MM.1S (cell line): Measurements from ENCODE around the gene RAB1B.
"Not testable (repeated sequence)": the region's sequence is repeated elsewhere in the genome, so short reads cannot be mapped to it uniquely, and the experiment has no call there.

ENCODE experiments used
- DNase-seq: peaks from one replicate; pipeline ENCODE4 v3.0.0-alpha.2; 2015
- H2AFZ ChIP-seq: fragments of 300-600 bp; sonication (generic); 2 replicates; pipeline ENCODE4 v1.6.0; 2016; ENCODE audit warnings: antibody characterized with exemption, low read length
- H3F3A ChIP-seq: fragments of 300-600 bp; sonication (generic); 2 replicates; pipeline ENCODE4 v1.6.1; 2016; ENCODE audit warnings: mild to moderate bottlenecking, antibody characterized with exemption, low read length, moderate library complexity, mixed read lengths; ENCODE audit not compliant: insufficient read depth
- H3K27ac ChIP-seq: fragments of 300-600 bp; sonication (generic); 2 replicates; pipeline ENCODE4 v1.5.1; 2016; ENCODE audit warnings: mild to moderate bottlenecking, low read length
- H3K27me3 ChIP-seq: fragments of 300-600 bp; sonication (generic); replicated peaks from 2 replicates; pipeline ENCODE4 v1.6.0; 2016; ENCODE audit warnings: low read length; ENCODE audit not compliant: insufficient read depth
- H3K36me3 ChIP-seq: fragments of 300-600 bp; sonication (generic); replicated peaks from 2 replicates; pipeline ENCODE4 v1.6.1; 2016; ENCODE audit warnings: mild to moderate bottlenecking, low read length, mixed read lengths; ENCODE audit not compliant: insufficient read depth
- H3K4me1 ChIP-seq: fragments of 300-600 bp; sonication (generic); 2 replicates; pipeline ENCODE4 v1.6.1; 2016; ENCODE audit warnings: low read length, mixed read lengths
- H3K4me2 ChIP-seq: fragments of 300-600 bp; sonication (generic); 2 replicates; pipeline ENCODE4 v1.6.0; 2016; ENCODE audit warnings: low read depth, low read length
- H3K4me3 ChIP-seq: fragments of 300-600 bp; sonication (generic); 2 replicates; pipeline ENCODE4 v1.5.1; 2016; ENCODE audit warnings: low read length, mixed read lengths
- H3K79me2 ChIP-seq: fragments of 300-600 bp; sonication (generic); 2 replicates; pipeline ENCODE4 v1.6.1; 2016; ENCODE audit warnings: mixed run types, low read length, mixed read lengths
- H3K9ac ChIP-seq: fragments of 300-600 bp; sonication (generic); 2 replicates; pipeline ENCODE4 v1.6.1; 2016; ENCODE audit warnings: low read length, mixed read lengths
- H3K9me2 ChIP-seq: fragments of 300-600 bp; sonication (generic); replicated peaks from 2 replicates; pipeline ENCODE4 v1.6.1; 2016; ENCODE audit warnings: mild to moderate bottlenecking, low read length, mixed read lengths; ENCODE audit not compliant: insufficient read depth
- H3K9me3 ChIP-seq: fragments of 300-600 bp; sonication (generic); replicated peaks from 2 replicates; pipeline ENCODE4 v1.6.1; 2016; ENCODE audit warnings: mild to moderate bottlenecking, low read length, mixed read lengths; ENCODE audit not compliant: insufficient read depth
- H4K20me1 ChIP-seq: fragments of 300-600 bp; sonication (generic); 2 replicates; pipeline ENCODE4 v1.6.1; 2016; ENCODE audit warnings: mild to moderate bottlenecking, low read length, moderate library complexity, mixed read lengths; ENCODE audit not compliant: insufficient read depth
- CTCF ChIP-seq: fragments of 300-600 bp; sonication (generic); IDR thresholded peaks from 2 replicates; pipeline ENCODE4 v1.5.1; 2016; ENCODE audit warnings: antibody characterized with exemption, low read length, mixed read lengths
- EZH2 ChIP-seq: fragments of 300-600 bp; sonication (generic); optimal IDR thresholded peaks from 2 replicates; pipeline ENCODE3; 2017; ENCODE audit warnings: low read depth, mild to moderate bottlenecking, antibody characterized with exemption, low read length, mixed read lengths
- EZH2phosphoT487 ChIP-seq: fragments of 300-600 bp; sonication (generic); IDR thresholded peaks from 2 replicates; pipeline ENCODE4 v1.6.1; 2018; ENCODE audit warnings: antibody characterized with exemption, low read length

Gene RAB1B

DNA sequence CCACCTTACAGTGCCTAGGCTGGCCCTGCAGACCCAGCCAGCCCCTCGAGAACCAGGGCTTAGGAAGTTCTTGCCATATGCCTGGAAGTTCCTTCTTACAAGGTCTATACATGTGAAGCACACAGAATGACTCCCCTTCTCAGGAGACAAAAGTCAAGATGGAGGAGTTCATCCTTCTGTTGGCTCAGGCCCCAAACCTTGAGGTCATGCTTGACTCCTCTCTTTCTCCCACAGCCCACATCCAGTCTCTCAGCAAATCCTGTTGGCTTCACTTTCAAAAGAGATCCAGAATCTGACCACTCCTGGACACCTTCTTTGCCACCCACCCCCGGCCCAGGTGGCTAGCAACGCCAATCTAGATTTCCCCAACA is 50.1 kb downstream of the RAB1B start:
- no peak overlapping the region for H3K9ac ChIP-seq
- no peak overlapping the region for H2AFZ ChIP-seq
- H3K4me3 ChIP-seq = no peak overlapping the region

GRCh38 chr11:66320289-66320688 is 51.9 kb downstream of the RAB1B start:
- H3K4me2 ChIP-seq, H3K9me3 ChIP-seq, H4K20me1 ChIP-seq, H3K4me1 ChIP-seq, H3K9ac ChIP-seq, H3K36me3 ChIP-seq, H3K4me3 ChIP-seq, H3K27ac ChIP-seq, H3K79me2 ChIP-seq, H2AFZ ChIP-seq, H3F3A ChIP-seq, DNase-seq, H3K9me2 ChIP-seq: not testable (repeated sequence)
- H3K27me3 ChIP-seq = peaks cover 57% of the 10 kb centered on the region

More for the DNA sequence above, 50.1 kb downstream of the RAB1B start:
- Histone ChIP-seq H3K9me2 (no peaks in the 10 kb centered on the region), H3K4me2 (no peak overlapping the region), H3K36me3 (no peaks in the 10 kb centered on the region), H3K27me3 (peaks cover 73% of the 10 kb centered on the region), H3K9me3 (no peaks in the 10 kb centered on the region), H3K4me1 (no peaks in the 10 kb centered on the region), H3K27ac (no peak overlapping the region), H3F3A (no peaks in the 10 kb centered on the region), H3K79me2 (no peaks in the 10 kb centered on the region), H4K20me1 (no peaks in the 10 kb centered on the region)
- no peak for DNase-seq
- TF ChIP-seq EZH2 (no peak), EZH2phosphoT487 (no peak), CTCF (no peak)

GRCh38 chr11:66320748-66321147 is 52.3 kb downstream of the RAB1B start:
- H2AFZ ChIP-seq, H3K9me2 ChIP-seq, H3K79me2 ChIP-seq, H3F3A ChIP-seq, H3K9me3 ChIP-seq, DNase-seq, H3K9ac ChIP-seq, H3K4me3 ChIP-seq, H3K4me2 ChIP-seq, H3K36me3 ChIP-seq, H4K20me1 ChIP-seq, H3K27ac ChIP-seq, H3K4me1 ChIP-seq: not testable (repeated sequence)
- peaks cover 52% of the 10 kb centered on the region for H3K27me3 ChIP-seq

GRCh38 chr11:66321606-66322005 is 53.2 kb downstream of the RAB1B start:
- H3K4me1 ChIP-seq = no peaks in the 10 kb centered on the region

More at GRCh38 chr11:66321606-66322005, 53.2 kb downstream of the RAB1B start:
- H3K27ac ChIP-seq = no peak overlapping the region
- H3K9me2 ChIP-seq = no peaks in the 10 kb centered on the region
- H3K36me3 ChIP-seq = no peaks in the 10 kb centered on the region
- H3K9ac ChIP-seq = no peak overlapping the region
- TF ChIP-seq EZH2phosphoT487 = no peak
- TF ChIP-seq CTCF = no peak
- TF ChIP-seq EZH2 = no peak
- no peaks in the 10 kb centered on the region for H4K20me1 ChIP-seq
- H3K79me2 ChIP-seq = no peaks in the 10 kb centered on the region
- peaks cover 43% of the 10 kb centered on the region for H3K27me3 ChIP-seq
- no peaks in the 10 kb centered on the region for H3K9me3 ChIP-seq
- H3F3A ChIP-seq = no peaks in the 10 kb centered on the region
- no peak overlapping the region for H2AFZ ChIP-seq
- H3K4me3 ChIP-seq = no peak overlapping the region
- no peak overlapping the region for H3K4me2 ChIP-seq
- no peak for DNase-seq
